HL-60 (cell line): Measurements from ENCODE around the gene IFT52.

Experiments
- DNase-seq, 2 experiments: peaks; one replicate each; pipeline ENCODE4 v3.0.0-alpha.2; 2010 to 2020; ENCODE audit warnings: low read depth in 1 of 2, low spot score in 1 of 2
- H3K27ac ChIP-seq: fragments of 250-450 bp; sonication (Bioruptor Pico); replicated peaks from 2 replicates; pipeline ENCODE4 v1.5.1; 2020; ENCODE audit warnings: mild to moderate bottlenecking, moderate library complexity
- H3K27me3 ChIP-seq: fragments of 250-450 bp; sonication (Bioruptor Pico); 2 replicates; pipeline ENCODE4 v1.5.1; 2021; ENCODE audit warnings: mild to moderate bottlenecking, moderate library complexity; ENCODE audit not compliant: insufficient read depth, poor library complexity, severe bottlenecking
- H3K4me3 ChIP-seq: replicated peaks from 2 replicates; pipeline ENCODE4 v1.5.1; 2011; ENCODE audit warnings: mild to moderate bottlenecking, control low read depth, low read length; ENCODE audit not compliant: insufficient read depth
- GABPA ChIP-seq: IDR thresholded peaks from 2 replicates; pipeline ENCODE4 v1.6.1; 2012; ENCODE audit warnings: low read depth
- POLR2AphosphoS5 ChIP-seq: IDR thresholded peaks from 2 replicates; pipeline ENCODE4 v1.6.1; 2012; ENCODE audit warnings: low read depth
- SPI1 ChIP-seq: IDR thresholded peaks from 2 replicates; pipeline ENCODE4 v1.6.1; 2012; ENCODE audit warnings: low read depth, mild to moderate bottlenecking, borderline replicate concordance
- TF ChIP-seq, protein P1 (sequence below): IDR thresholded peaks from 2 replicates; pipeline ENCODE4 v1.6.1; 2012; ENCODE audit warnings: low read depth; ENCODE audit not compliant: insufficient replicate concordance
- TF ChIP-seq, protein P2 (sequence below): IDR thresholded peaks from one replicate; pipeline ENCODE4 v1.5.1; 2011; ENCODE audit warnings: low read length, control low read depth, inconsistent platforms; ENCODE audit not compliant: insufficient read depth

IFT52 gene

DNA sequence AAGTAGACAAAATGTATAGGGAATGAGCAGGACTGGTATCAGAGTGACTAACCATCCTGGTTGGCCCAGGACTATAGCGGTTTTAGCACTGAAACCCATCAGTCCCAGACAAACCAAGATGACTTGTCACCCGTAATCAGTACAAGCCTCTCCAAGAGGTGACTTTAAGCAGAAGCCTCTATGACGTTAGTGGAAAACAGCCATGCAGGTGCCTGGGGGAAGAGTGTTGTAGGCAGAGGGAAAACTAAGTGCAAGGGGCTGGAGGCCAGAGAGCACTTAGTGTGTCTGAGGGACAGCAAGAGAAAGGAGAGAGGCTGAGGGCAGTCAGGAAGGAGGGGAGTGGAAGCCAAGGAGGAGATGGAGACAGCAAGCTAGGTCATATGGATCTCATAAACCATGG, 29.8 kb upstream of the IFT52 start:
- no peak for TF ChIP-seq POLR2AphosphoS5
- TF ChIP-seq, protein P1, sequence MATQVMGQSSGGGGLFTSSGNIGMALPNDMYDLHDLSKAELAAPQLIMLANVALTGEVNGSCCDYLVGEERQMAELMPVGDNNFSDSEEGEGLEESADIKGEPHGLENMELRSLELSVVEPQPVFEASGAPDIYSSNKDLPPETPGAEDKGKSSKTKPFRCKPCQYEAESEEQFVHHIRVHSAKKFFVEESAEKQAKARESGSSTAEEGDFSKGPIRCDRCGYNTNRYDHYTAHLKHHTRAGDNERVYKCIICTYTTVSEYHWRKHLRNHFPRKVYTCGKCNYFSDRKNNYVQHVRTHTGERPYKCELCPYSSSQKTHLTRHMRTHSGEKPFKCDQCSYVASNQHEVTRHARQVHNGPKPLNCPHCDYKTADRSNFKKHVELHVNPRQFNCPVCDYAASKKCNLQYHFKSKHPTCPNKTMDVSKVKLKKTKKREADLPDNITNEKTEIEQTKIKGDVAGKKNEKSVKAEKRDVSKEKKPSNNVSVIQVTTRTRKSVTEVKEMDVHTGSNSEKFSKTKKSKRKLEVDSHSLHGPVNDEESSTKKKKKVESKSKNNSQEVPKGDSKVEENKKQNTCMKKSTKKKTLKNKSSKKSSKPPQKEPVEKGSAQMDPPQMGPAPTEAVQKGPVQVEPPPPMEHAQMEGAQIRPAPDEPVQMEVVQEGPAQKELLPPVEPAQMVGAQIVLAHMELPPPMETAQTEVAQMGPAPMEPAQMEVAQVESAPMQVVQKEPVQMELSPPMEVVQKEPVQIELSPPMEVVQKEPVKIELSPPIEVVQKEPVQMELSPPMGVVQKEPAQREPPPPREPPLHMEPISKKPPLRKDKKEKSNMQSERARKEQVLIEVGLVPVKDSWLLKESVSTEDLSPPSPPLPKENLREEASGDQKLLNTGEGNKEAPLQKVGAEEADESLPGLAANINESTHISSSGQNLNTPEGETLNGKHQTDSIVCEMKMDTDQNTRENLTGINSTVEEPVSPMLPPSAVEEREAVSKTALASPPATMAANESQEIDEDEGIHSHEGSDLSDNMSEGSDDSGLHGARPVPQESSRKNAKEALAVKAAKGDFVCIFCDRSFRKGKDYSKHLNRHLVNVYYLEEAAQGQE: no peak
- no peak for TF ChIP-seq SPI1
- TF ChIP-seq GABPA: no peak
- TF ChIP-seq, protein P2, sequence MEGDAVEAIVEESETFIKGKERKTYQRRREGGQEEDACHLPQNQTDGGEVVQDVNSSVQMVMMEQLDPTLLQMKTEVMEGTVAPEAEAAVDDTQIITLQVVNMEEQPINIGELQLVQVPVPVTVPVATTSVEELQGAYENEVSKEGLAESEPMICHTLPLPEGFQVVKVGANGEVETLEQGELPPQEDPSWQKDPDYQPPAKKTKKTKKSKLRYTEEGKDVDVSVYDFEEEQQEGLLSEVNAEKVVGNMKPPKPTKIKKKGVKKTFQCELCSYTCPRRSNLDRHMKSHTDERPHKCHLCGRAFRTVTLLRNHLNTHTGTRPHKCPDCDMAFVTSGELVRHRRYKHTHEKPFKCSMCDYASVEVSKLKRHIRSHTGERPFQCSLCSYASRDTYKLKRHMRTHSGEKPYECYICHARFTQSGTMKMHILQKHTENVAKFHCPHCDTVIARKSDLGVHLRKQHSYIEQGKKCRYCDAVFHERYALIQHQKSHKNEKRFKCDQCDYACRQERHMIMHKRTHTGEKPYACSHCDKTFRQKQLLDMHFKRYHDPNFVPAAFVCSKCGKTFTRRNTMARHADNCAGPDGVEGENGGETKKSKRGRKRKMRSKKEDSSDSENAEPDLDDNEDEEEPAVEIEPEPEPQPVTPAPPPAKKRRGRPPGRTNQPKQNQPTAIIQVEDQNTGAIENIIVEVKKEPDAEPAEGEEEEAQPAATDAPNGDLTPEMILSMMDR: no peak
- no peak overlapping the region for H3K4me3 ChIP-seq
- H3K27ac ChIP-seq: no peak overlapping the region
- DNase-seq: no peak
- H3K27me3 ChIP-seq: no peaks in the 10 kb centered on the region

DNA sequence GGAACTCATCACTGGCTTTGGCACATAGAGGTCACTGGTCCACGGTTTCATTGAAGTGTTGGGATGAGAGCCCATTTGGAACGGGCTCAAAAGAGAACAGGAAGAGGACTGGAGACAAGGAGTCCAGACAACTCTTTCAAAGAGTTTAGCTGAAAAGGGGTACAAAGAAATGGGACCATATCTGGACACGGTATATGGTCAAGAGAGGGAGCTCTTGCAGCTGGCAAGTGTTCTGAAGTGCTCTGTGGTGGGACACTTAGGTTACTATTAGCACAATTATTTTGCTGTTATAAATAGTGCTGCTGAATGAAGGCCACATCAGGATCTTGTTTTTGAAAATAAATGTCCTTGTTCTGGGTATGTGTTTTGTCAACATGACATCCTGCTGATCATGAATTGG, 27.3 kb upstream of the IFT52 start:
- Histone ChIP-seq H3K27me3 (no peaks in the 10 kb centered on the region), H3K4me3 (no peak overlapping the region), H3K27ac (no peak overlapping the region)
- TF ChIP-seq POLR2AphosphoS5 (no peak), GABPA (no peak), SPI1 (no peak)
- TF ChIP-seq, protein P1: no peak
- TF ChIP-seq, protein P2: no peak
- DNase-seq: no peak

DNA sequence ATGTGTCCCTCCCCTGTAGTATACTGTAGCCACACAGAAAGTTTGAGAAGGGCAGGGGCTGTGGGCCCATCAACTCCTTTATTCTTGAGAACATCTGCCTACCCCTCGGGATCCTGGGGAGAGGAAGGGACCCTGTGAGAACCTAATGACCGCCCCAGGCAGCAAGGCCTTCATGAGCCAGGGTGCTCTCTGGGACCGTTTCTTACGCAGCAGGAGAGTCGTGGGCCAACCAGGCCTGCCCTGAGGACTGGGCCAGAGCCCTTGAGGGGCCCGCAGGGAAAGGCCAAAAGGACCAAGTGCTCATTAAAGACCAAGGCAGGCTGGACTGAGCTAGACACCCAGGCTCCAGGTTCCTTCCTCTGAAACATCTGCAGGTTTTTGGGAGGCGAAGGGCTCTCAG, 26.7 kb upstream of the IFT52 start:
- TF ChIP-seq, protein P1: no peak
- TF ChIP-seq, protein P2: no peak
- TF ChIP-seq GABPA: no peak
- TF ChIP-seq SPI1: no peak
- no peak for TF ChIP-seq POLR2AphosphoS5
- no peak for DNase-seq
- Histone ChIP-seq H3K27ac (no peak overlapping the region), H3K27me3 (no peaks in the 10 kb centered on the region), H3K4me3 (no peak overlapping the region)
